Neural progenitor cell (in vitro differentiated cells): ENCODE data around the gene OPRL1. TPM values are rescaled to one million over a fixed set of nuclear protein-coding genes. Genes with fewer than 3 reads are reported as not detected.
A peak's percentile ranks its signal among the peaks of the same experiment; 100 is the strongest.

Source experiments
- DNase-seq: peaks from one replicate; pipeline ENCODE4 v3.0.0-alpha.2; 2016; ENCODE audit warnings: low spot score
- H2AFZ ChIP-seq: fragments of 200-600 bp; sonication (generic); replicated peaks from 2 replicates; pipeline ENCODE4 v1.6.1; 2016; ENCODE audit warnings: antibody characterized with exemption
- H3F3A ChIP-seq: fragments of 200-600 bp; sonication (generic); 2 replicates; pipeline ENCODE4 v1.6.1; 2016; ENCODE audit warnings: antibody characterized with exemption, low read depth
- H3K27ac ChIP-seq: fragments of 200-600 bp; sonication (generic); 2 replicates; pipeline ENCODE4 v1.5.1; 2016; ENCODE audit warnings: mild to moderate bottlenecking
- H3K27me3 ChIP-seq: fragments of 200-600 bp; sonication (generic); 2 replicates; pipeline ENCODE4 v1.6.1; 2016; ENCODE audit warnings: mild to moderate bottlenecking, moderate library complexity
- H3K36me3 ChIP-seq: fragments of 200-600 bp; sonication (generic); 2 replicates; pipeline ENCODE4 v1.5.1; 2016
- H3K4me1 ChIP-seq: fragments of 200-600 bp; sonication (generic); 2 replicates; pipeline ENCODE4 v1.6.1; 2016; ENCODE audit warnings: mixed run types
- H3K4me2 ChIP-seq: fragments of 200-600 bp; sonication (generic); 2 replicates; pipeline ENCODE4 v1.6.1; 2016
- H3K4me3 ChIP-seq: fragments of 200-600 bp; sonication (generic); 2 replicates; pipeline ENCODE4 v1.5.1; 2016
- H3K79me2 ChIP-seq: fragments of 200-600 bp; sonication (generic); 2 replicates; pipeline ENCODE4 v1.6.1; 2016; ENCODE audit warnings: low read depth
- H3K9ac ChIP-seq: fragments of 200-600 bp; sonication (generic); 2 replicates; pipeline ENCODE4 v1.6.1; 2016
- H3K9me3 ChIP-seq: fragments of 200-600 bp; sonication (generic); 2 replicates; pipeline ENCODE4 v1.5.1; 2016; ENCODE audit warnings: low read depth
- H4K20me1 ChIP-seq: fragments of 200-600 bp; sonication (generic); 2 replicates; pipeline ENCODE4 v1.6.1; 2016; ENCODE audit warnings: low read depth
- H3K27ac Mint-ChIP-seq: 3 replicates; pipeline ENCODE4 v1.8.0; 2021; ENCODE audit warnings: mixed read lengths
- H3K27me3 Mint-ChIP-seq: 2 replicates; pipeline ENCODE4 v1.8.0; 2022; ENCODE audit warnings: low read depth, mild to moderate bottlenecking, inconsistent platforms, moderate library complexity, mixed read lengths; ENCODE audit not compliant: insufficient read depth
- H3K36me3 Mint-ChIP-seq: 3 replicates; pipeline ENCODE4 v1.8.0; 2021; ENCODE audit warnings: mixed read lengths
- H3K4me1 Mint-ChIP-seq: 3 replicates; pipeline ENCODE4 v1.8.0; 2021; ENCODE audit warnings: mixed read lengths
- H3K4me3 Mint-ChIP-seq: 3 replicates; pipeline ENCODE4 v1.8.0; 2021; ENCODE audit warnings: mild to moderate bottlenecking, moderate library complexity, mixed read lengths
- H3K9me3 Mint-ChIP-seq: 3 replicates; pipeline ENCODE4 v1.8.0; 2020; ENCODE audit warnings: mixed read lengths
- EZH2 ChIP-seq: fragments of 200-600 bp; sonication (generic); IDR thresholded peaks from 2 replicates; pipeline ENCODE4 v1.6.1; 2017; ENCODE audit warnings: antibody characterized with exemption, mild to moderate bottlenecking, moderate library complexity
- EZH2phosphoT487 ChIP-seq: fragments of 200-600 bp; sonication (generic); IDR thresholded peaks from 2 replicates; pipeline ENCODE4 v1.6.1; 2017; ENCODE audit warnings: antibody characterized with exemption
- total RNA-seq: library from RNA; depleted of rRNA; stranded (reverse); fragments of >200 nt; gene quantifications from 2 replicates; pipeline ENCODE4 v1.2.3, GENCODE V29; 2015; ENCODE audit warnings: low replicate concordance
- TF ChIP-seq, protein P1 (sequence below): fragments of 200-600 bp; sonication (generic); IDR thresholded peaks from 2 replicates; pipeline ENCODE4 v1.5.1; 2017; ENCODE audit warnings: antibody characterized with exemption, mild to moderate bottlenecking

OPRL1 gene
- total RNA-seq, 1 donor from 2014 or later, result 1.3 TPM

DNA sequence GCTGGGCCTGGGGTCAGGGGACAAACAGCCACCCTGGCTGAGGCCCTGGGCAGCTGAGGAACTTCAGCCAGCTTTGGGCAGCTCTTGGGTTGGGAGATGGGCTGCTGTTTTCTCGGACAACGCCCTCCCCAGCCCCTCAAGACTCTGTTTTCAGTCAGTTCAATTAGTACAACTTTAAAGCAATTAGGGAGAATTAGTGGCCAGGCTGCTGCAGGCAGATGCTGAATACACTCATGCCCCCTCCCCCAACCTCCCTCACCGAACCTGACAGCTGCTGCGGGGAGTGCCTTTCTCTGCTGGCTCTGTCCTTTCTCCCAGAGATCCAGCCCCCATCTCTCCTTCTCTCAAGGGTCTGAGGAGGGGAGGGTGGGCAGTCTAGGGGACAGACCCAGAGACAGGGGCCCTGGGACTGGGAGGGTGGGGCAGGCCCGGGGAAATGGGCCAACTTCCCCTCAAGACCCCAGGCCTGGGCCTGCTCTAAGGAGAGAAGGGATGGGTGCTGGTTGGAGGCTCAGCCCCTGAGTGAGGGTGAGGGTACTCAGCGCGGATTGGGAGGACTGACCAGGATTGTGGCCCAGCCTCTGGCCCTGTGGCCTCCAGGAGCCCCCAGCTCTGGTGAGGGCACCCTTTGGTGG is 66.5 kb downstream of the OPRL1 start:
- TF ChIP-seq, protein P1, sequence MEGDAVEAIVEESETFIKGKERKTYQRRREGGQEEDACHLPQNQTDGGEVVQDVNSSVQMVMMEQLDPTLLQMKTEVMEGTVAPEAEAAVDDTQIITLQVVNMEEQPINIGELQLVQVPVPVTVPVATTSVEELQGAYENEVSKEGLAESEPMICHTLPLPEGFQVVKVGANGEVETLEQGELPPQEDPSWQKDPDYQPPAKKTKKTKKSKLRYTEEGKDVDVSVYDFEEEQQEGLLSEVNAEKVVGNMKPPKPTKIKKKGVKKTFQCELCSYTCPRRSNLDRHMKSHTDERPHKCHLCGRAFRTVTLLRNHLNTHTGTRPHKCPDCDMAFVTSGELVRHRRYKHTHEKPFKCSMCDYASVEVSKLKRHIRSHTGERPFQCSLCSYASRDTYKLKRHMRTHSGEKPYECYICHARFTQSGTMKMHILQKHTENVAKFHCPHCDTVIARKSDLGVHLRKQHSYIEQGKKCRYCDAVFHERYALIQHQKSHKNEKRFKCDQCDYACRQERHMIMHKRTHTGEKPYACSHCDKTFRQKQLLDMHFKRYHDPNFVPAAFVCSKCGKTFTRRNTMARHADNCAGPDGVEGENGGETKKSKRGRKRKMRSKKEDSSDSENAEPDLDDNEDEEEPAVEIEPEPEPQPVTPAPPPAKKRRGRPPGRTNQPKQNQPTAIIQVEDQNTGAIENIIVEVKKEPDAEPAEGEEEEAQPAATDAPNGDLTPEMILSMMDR, result no peak
- TF ChIP-seq EZH2phosphoT487 (no peak), EZH2 (no peak)
- no peaks in the 10 kb centered on the region for H3K36me3 ChIP-seq
- no peak overlapping the region for H2AFZ ChIP-seq
- H3K36me3 Mint-ChIP-seq, result peaks cover 3% of the 10 kb centered on the region
- H3K9ac ChIP-seq, result no peak overlapping the region
- H3K27me3 Mint-ChIP-seq, result peaks cover 19% of the 10 kb centered on the region
- no peaks in the 10 kb centered on the region for H3K79me2 ChIP-seq
- peak; percentile 75 for DNase-seq
- H3K4me1 ChIP-seq, result peaks cover 40% of the 10 kb centered on the region
- H3F3A ChIP-seq, result peaks cover 32% of the 10 kb centered on the region
- peak overlapping the region; percentile 68 for H3K4me2 ChIP-seq
- H3K9me3 Mint-ChIP-seq, result peaks cover 14% of the 10 kb centered on the region
- no peak overlapping the region for H3K4me3 Mint-ChIP-seq
- H3K4me1 Mint-ChIP-seq, result peaks cover 26% of the 10 kb centered on the region
- peaks cover 4% of the 10 kb centered on the region for H4K20me1 ChIP-seq
- H3K27ac Mint-ChIP-seq, result no peak overlapping the region
- H3K27me3 ChIP-seq, result no peaks in the 10 kb centered on the region
- H3K9me3 ChIP-seq, result no peaks in the 10 kb centered on the region
- peak overlapping the region; percentile 35 for H3K27ac ChIP-seq
- H3K4me3 ChIP-seq, result no peak overlapping the region

DNA sequence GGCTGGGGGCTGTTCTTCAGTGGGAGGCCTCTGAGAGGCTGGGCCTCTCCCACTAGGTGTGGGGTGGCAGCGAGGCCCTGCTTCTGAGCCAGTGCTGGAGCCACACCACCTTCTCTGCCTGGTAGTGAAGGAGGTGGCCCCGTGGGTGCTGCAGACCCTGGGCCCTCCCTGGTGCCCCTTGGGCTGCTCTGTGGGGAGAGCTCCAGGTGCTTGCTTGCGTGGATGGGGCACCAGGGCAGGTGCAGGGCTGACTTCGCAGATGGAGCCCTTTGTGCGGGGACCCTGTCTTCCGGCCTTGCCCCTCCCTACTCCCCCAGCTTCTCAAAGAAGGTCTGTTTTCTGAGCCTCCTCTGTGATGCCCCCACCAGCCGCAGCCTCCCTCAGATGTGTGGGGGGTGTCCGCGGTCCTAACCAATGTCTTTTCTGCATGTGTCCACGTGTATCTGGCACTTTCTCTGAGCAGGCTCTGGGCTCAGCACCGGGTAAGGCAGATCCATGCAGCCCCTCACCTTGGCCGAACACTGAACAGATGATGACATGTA is 67.1 kb downstream of the OPRL1 start:
- TF ChIP-seq EZH2phosphoT487 (no peak), EZH2 (no peak)
- TF ChIP-seq, protein P1, result no peak
- H3K27ac Mint-ChIP-seq, result peak overlapping the region; percentile 93
- H3K4me3 Mint-ChIP-seq, result no peak overlapping the region

DNA sequence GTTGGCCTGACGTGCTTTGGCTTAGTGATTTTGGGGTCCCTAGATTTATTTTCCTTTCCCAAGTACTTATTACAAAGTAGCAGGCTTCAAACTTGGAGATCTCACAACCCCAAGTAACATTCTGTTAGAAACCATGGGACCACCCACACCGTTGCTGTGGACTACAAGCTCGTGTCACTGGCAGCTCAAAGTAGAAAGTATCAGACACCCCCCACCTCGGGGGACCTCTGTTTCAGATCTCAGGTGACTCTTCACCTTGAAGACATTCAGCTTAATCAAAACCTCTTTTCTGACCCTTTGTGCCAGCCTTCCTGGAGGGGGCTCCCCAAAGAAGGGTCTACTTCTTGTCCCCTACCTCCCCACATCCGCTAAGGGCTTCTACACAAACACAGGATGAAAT is 68.7 kb downstream of the OPRL1 start:
- H3K27me3 ChIP-seq, result no peaks in the 10 kb centered on the region
- peaks cover 3% of the 10 kb centered on the region for H3K36me3 Mint-ChIP-seq
- H3K4me2 ChIP-seq, result no peak overlapping the region
- no peak overlapping the region for H2AFZ ChIP-seq
- no peak overlapping the region for H3K27ac Mint-ChIP-seq
- H4K20me1 ChIP-seq, result peaks cover 4% of the 10 kb centered on the region
- TF ChIP-seq EZH2, result no peak
- TF ChIP-seq EZH2phosphoT487, result no peak
- TF ChIP-seq, protein P1, result no peak
- H3K9ac ChIP-seq, result no peak overlapping the region
- no peaks in the 10 kb centered on the region for H3K36me3 ChIP-seq
- H3K4me3 Mint-ChIP-seq, result no peak overlapping the region
- peaks cover 14% of the 10 kb centered on the region for H3K9me3 Mint-ChIP-seq
- H3K4me1 Mint-ChIP-seq, result peaks cover 31% of the 10 kb centered on the region
- peaks cover 18% of the 10 kb centered on the region for H3K27me3 Mint-ChIP-seq
- H3K4me1 ChIP-seq, result peaks cover 36% of the 10 kb centered on the region
- H3K9me3 ChIP-seq, result no peaks in the 10 kb centered on the region
- H3F3A ChIP-seq, result peaks cover 34% of the 10 kb centered on the region
- H3K4me3 ChIP-seq, result no peak overlapping the region
- no peaks in the 10 kb centered on the region for H3K79me2 ChIP-seq
- H3K27ac ChIP-seq, result no peak overlapping the region
- DNase-seq, result no peak

More for the DNA sequence above, 67.1 kb downstream of the OPRL1 start:
- H3K9ac ChIP-seq, result no peak overlapping the region
- H3K79me2 ChIP-seq, result no peaks in the 10 kb centered on the region
- H3K4me3 ChIP-seq, result no peak overlapping the region
- Mint-ChIP-seq H3K36me3 (peaks cover 3% of the 10 kb centered on the region), H3K9me3 (peaks cover 14% of the 10 kb centered on the region), H3K27me3 (peaks cover 19% of the 10 kb centered on the region), H3K4me1 (peaks cover 31% of the 10 kb centered on the region)
- H3K4me2 ChIP-seq, result peak overlapping the region; percentile 68
- H3K4me1 ChIP-seq, result peaks cover 46% of the 10 kb centered on the region
- H4K20me1 ChIP-seq, result peaks cover 4% of the 10 kb centered on the region
- no peaks in the 10 kb centered on the region for H3K27me3 ChIP-seq
- no peaks in the 10 kb centered on the region for H3K9me3 ChIP-seq
- peaks cover 38% of the 10 kb centered on the region for H3F3A ChIP-seq
- DNase-seq, result no peak
- no peak overlapping the region for H2AFZ ChIP-seq
- H3K36me3 ChIP-seq, result no peaks in the 10 kb centered on the region
- H3K27ac ChIP-seq, result no peak overlapping the region
